HepG2 (cell line): ENCODE measurements around the gene MEA1. TPM values are rescaled to one million over a fixed set of nuclear protein-coding genes. Genes with fewer than 3 reads are reported as not detected.

ENCODE experiments used
- CENPT ChIP-seq: sonication (generic); formaldehyde crosslinking; IDR thresholded peaks from 2 replicates; pipeline ENCODE4 v1.8.0; 2022; ENCODE audit warnings: low read depth, mild to moderate bottlenecking, moderate library complexity, missing genetic modification reagents
- ERF ChIP-seq: IDR thresholded peaks from 2 replicates; pipeline ENCODE4 v1.6.1; 2018; ENCODE audit warnings: missing biosample characterization, missing genetic modification reagents
- FOXM1 ChIP-seq: sonication (generic); formaldehyde crosslinking; IDR thresholded peaks from 2 replicates; pipeline ENCODE4 v1.5.0; 2020; ENCODE audit warnings: missing genetic modification reagents
- POLR2AphosphoS5 ChIP-seq: IDR thresholded peaks from 2 replicates; pipeline ENCODE4 v1.6.1; 2012; ENCODE audit warnings: low read depth, low read length
- RXRA ChIP-seq: sonication (generic); formaldehyde crosslinking; IDR thresholded peaks from 2 replicates; pipeline ENCODE4 v1.5.1; 2020; ENCODE audit warnings: missing genetic modification reagents
- SOX5 ChIP-seq: IDR thresholded peaks from 2 replicates; pipeline ENCODE4 v1.6.1; 2016; ENCODE audit warnings: borderline replicate concordance
- XBP1 ChIP-seq: sonication (generic); formaldehyde crosslinking; IDR thresholded peaks from 2 replicates; pipeline ENCODE4 v1.5.0; 2020; ENCODE audit warnings: missing genetic modification reagents
- ZNF24 ChIP-seq: fragments of 450-650 bp; IDR thresholded peaks from 2 replicates; pipeline ENCODE4 v1.6.1; 2017; ENCODE audit warnings: antibody characterized with exemption, mild to moderate bottlenecking
- ZNF33A ChIP-seq: sonication (generic); formaldehyde crosslinking; IDR thresholded peaks from 2 replicates; pipeline ENCODE4 v1.5.1; 2020; ENCODE audit warnings: missing genetic modification reagents, mild to moderate bottlenecking, moderate library complexity, borderline replicate concordance
- ZNF563 ChIP-seq: sonication (generic); formaldehyde crosslinking; IDR thresholded peaks from 2 replicates; pipeline ENCODE4 v1.8.0; 2022; ENCODE audit warnings: mild to moderate bottlenecking, moderate library complexity, missing genetic modification reagents
- ZNF569 ChIP-seq: sonication (generic); formaldehyde crosslinking; IDR thresholded peaks from 2 replicates; pipeline ENCODE4 v1.5.0; 2020; ENCODE audit warnings: mild to moderate bottlenecking, missing genetic modification reagents, moderate library complexity, borderline replicate concordance
- ZNF83 ChIP-seq: sonication (generic); formaldehyde crosslinking; IDR thresholded peaks from 2 replicates; pipeline ENCODE4 v1.4.0; 2020; ENCODE audit warnings: missing genetic modification reagents, mild to moderate bottlenecking, borderline replicate concordance
- polyA plus RNA-seq, 8 experiments: library from polyadenylated mRNA; depleted of rRNA in 3 of 8; stranded (reverse) in 7 of 8; unstranded in 1 of 8; fragments of >200 nt; fragmentation: Illumina TruSeq in 4 of 8; extraction: Trizol in 4 of 8; gene quantifications; 2 replicates each; pipeline versions ENCODE4 v1.2.1 to v1.2.3, GENCODE V29; 2011 to 2016; ENCODE audit warnings: low read depth in 4 of 8, missing spikeins in 1 of 8, mixed read lengths in 1 of 8; ENCODE audit not compliant: insufficient read depth in 1 of 8
- total RNA-seq, 5 experiments: library from RNA; depleted of rRNA; stranded (reverse); fragments of >200 nt; fragmentation: Illumina TruSeq; extraction: Trizol; gene quantifications; 2 replicates each; pipeline ENCODE4 v1.2.3, GENCODE V29; 2016; ENCODE audit warnings: low read depth in 1 of 5
- TF ChIP-seq, protein P1 (sequence below): sonication (generic); formaldehyde crosslinking; IDR thresholded peaks from 2 replicates; pipeline ENCODE4 v1.4.0; 2020; ENCODE audit warnings: missing genetic modification reagents
- TF ChIP-seq, protein P2 (sequence below): sonication (generic); formaldehyde crosslinking; IDR thresholded peaks from 2 replicates; pipeline ENCODE4 v1.4.0; 2020; ENCODE audit warnings: missing genetic modification reagents, borderline replicate concordance
- TF ChIP-seq, protein P3 (sequence below): sonication (generic); formaldehyde crosslinking; IDR thresholded peaks from 2 replicates; pipeline ENCODE4 v1.4.0; 2020; ENCODE audit warnings: missing genetic modification reagents
- TF ChIP-seq, protein P4 (sequence below): sonication (generic); formaldehyde crosslinking; IDR thresholded peaks from 2 replicates; pipeline ENCODE4 v1.9.0; 2022; ENCODE audit warnings: low read depth, missing genetic modification reagents
- TF ChIP-seq, protein P5 (sequence below): IDR thresholded peaks from 2 replicates; pipeline ENCODE4 v1.6.1; 2016; ENCODE audit warnings: missing compliant biosample characterization, missing genetic modification reagents, borderline replicate concordance

MEA1 gene
- total and polyA plus RNA-seq, 2 of the 13 experiments (the other 11 are each of a cell fraction or from before 2014, with no cell fraction given): 75.6 to 86.2 TPM

DNA sequence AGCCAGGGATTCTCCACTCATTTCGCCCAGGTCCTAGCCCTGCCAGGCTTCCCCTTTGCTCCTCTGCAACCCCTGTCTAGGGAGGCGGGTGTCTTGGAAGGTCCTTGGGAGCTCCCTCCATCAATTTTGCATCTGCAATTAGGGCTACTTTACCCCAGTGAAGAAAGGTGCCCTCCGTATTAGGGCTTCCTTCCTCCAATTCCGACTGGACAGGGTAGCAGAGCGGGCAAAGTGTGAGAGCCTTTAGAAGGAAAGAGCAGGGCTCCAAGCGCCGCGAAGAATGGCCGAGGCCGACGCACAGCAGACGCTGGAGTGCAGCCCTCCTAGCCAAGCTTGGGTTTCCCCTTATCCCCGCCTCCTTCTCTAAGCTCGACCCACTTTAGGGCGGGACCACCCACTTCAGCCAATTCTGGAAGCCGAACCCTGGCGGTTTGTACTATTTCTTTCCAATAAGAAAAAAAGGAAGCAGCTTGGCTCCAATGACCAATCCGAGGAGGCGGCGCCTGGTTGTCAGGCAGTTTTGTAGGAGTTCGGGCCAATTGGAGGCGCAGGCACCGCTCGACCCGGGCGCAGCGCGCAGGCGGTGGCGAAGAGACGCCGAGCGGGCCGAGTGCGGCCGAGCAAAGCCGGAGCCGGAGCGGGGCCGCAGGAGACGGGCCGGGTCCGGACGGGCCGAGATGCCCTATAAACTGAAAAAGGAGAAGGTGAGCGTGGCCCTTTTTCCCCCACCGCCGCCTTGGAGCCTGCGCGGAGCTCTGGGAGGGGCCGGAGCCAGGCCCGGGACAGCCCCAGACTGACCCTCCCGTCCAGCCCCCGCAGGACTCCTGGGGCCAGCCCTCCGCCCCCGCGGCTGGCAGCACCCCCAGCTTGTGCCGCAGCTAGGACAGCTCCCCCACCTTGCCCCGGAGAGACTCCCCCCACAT is 29.5 kb downstream of the MEA1 start, which contains the start of gene PPP2R5D (continued):
- TF ChIP-seq ZNF24 (no peak), XBP1 (CRISPR knock-in tag) (no peak), ERF (CRISPR knock-in tag) (peak; percentile 78), ZNF563 (peak; percentile 61), ZNF83 (CRISPR knock-in tag) (no peak), ZNF33A (CRISPR knock-in tag) (0 out of 2 replicates have a peak, but pooled peaks have one; percentile 27), ZNF569 (CRISPR knock-in tag) (no peak), SOX5 (peak; percentile 6; the same call in 1 of the 2 replicates), FOXM1 (CRISPR knock-in tag) (0 out of 2 replicates have a peak, but pooled peaks have one; percentile 54), RXRA (0 out of 2 replicates have a peak, but pooled peaks have one; percentile 13), POLR2AphosphoS5 (peak; percentile 99), CENPT (no peak)
- TF ChIP-seq, protein P1, sequence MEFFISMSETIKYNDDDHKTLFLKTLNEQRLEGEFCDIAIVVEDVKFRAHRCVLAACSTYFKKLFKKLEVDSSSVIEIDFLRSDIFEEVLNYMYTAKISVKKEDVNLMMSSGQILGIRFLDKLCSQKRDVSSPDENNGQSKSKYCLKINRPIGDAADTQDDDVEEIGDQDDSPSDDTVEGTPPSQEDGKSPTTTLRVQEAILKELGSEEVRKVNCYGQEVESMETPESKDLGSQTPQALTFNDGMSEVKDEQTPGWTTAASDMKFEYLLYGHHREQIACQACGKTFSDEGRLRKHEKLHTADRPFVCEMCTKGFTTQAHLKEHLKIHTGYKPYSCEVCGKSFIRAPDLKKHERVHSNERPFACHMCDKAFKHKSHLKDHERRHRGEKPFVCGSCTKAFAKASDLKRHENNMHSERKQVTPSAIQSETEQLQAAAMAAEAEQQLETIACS (CRISPR knock-in tag): peak; percentile 24; the same call in 1 of the 2 replicates
- TF ChIP-seq, protein P2, sequence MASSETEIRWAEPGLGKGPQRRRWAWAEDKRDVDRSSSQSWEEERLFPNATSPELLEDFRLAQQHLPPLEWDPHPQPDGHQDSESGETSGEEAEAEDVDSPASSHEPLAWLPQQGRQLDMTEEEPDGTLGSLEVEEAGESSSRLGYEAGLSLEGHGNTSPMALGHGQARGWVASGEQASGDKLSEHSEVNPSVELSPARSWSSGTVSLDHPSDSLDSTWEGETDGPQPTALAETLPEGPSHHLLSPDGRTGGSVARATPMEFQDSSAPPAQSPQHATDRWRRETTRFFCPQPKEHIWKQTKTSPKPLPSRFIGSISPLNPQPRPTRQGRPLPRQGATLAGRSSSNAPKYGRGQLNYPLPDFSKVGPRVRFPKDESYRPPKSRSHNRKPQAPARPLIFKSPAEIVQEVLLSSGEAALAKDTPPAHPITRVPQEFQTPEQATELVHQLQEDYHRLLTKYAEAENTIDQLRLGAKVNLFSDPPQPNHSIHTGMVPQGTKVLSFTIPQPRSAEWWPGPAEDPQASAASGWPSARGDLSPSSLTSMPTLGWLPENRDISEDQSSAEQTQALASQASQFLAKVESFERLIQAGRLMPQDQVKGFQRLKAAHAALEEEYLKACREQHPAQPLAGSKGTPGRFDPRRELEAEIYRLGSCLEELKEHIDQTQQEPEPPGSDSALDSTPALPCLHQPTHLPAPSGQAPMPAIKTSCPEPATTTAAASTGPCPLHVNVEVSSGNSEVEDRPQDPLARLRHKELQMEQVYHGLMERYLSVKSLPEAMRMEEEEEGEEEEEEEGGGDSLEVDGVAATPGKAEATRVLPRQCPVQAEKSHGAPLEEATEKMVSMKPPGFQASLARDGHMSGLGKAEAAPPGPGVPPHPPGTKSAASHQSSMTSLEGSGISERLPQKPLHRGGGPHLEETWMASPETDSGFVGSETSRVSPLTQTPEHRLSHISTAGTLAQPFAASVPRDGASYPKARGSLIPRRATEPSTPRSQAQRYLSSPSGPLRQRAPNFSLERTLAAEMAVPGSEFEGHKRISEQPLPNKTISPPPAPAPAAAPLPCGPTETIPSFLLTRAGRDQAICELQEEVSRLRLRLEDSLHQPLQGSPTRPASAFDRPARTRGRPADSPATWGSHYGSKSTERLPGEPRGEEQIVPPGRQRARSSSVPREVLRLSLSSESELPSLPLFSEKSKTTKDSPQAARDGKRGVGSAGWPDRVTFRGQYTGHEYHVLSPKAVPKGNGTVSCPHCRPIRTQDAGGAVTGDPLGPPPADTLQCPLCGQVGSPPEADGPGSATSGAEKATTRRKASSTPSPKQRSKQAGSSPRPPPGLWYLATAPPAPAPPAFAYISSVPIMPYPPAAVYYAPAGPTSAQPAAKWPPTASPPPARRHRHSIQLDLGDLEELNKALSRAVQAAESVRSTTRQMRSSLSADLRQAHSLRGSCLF: no peak; the same call in 1 of the 2 replicates
- TF ChIP-seq, protein P3, sequence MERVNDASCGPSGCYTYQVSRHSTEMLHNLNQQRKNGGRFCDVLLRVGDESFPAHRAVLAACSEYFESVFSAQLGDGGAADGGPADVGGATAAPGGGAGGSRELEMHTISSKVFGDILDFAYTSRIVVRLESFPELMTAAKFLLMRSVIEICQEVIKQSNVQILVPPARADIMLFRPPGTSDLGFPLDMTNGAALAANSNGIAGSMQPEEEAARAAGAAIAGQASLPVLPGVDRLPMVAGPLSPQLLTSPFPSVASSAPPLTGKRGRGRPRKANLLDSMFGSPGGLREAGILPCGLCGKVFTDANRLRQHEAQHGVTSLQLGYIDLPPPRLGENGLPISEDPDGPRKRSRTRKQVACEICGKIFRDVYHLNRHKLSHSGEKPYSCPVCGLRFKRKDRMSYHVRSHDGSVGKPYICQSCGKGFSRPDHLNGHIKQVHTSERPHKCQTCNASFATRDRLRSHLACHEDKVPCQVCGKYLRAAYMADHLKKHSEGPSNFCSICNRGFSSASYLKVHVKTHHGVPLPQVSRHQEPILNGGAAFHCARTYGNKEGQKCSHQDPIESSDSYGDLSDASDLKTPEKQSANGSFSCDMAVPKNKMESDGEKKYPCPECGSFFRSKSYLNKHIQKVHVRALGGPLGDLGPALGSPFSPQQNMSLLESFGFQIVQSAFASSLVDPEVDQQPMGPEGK (CRISPR knock-in tag): peak; percentile 74
- TF ChIP-seq, protein P4, sequence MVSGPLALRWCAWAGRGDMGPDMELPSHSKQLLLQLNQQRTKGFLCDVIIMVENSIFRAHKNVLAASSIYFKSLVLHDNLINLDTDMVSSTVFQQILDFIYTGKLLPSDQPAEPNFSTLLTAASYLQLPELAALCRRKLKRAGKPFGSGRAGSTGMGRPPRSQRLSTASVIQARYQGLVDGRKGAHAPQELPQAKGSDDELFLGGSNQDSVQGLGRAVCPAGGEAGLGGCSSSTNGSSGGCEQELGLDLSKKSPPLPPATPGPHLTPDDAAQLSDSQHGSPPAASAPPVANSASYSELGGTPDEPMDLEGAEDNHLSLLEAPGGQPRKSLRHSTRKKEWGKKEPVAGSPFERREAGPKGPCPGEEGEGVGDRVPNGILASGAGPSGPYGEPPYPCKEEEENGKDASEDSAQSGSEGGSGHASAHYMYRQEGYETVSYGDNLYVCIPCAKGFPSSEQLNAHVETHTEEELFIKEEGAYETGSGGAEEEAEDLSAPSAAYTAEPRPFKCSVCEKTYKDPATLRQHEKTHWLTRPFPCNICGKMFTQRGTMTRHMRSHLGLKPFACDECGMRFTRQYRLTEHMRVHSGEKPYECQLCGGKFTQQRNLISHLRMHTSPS: no peak
- TF ChIP-seq, protein P5, sequence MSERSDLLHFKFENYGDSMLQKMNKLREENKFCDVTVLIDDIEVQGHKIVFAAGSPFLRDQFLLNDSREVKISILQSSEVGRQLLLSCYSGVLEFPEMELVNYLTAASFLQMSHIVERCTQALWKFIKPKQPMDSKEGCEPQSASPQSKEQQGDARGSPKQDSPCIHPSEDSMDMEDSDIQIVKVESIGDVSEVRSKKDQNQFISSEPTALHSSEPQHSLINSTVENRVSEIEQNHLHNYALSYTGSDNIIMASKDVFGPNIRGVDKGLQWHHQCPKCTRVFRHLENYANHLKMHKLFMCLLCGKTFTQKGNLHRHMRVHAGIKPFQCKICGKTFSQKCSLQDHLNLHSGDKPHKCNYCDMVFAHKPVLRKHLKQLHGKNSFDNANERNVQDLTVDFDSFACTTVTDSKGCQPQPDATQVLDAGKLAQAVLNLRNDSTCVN (CRISPR knock-in tag): peak; percentile 14; the same call in 1 of the 2 replicates
